ENCODE results near the gene RAB4B. TPM values are rescaled to one million over a fixed set of nuclear protein-coding genes. Genes with fewer than 3 reads are reported as not detected.
A peak's percentile ranks its signal among the peaks of the same experiment; 100 is the strongest.

Gene RAB4B
- total and polyA plus RNA-seq, 2 of the 13 experiments (the other 11 are each of a cell fraction or from before 2014, with no cell fraction given), result 3.3 to 5.4 TPM

DNA sequence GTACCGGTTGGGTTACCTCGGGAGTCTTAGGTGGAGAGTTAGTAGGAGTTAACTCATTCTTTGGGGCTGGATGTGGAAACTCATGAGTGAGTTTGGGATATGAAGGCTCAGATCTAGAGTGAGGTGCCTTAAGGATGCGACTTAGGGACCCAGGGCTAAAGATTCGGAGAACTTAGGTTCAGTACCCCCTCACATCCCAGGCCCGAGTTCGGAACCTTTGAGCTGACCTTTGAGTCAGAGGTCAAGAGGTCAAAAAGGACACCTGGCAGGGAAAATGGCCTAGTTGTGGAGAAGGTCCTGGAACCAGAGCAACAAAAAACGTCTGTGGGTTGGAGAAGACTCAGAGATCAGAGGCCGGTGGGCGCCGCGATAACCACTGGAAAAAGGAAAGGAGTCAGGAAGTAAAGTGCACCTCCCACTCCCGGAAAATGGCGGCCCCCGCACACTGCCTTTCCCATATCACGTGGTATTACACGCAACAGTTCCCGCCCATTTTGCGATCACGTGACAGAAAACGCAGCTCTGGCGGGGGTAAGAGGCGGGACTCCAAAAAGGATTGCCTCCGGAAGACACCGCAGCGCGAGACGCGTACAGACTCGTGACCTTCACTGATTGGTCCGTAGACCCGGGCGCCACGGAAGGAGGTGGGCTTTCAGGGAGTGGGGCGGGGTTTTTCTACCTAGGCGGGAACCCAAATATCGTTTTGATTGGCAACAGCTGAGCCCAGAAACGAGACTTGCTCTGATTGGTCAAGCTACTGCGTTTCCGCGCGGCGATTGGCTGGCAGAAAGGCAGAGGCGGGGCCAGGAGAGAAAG lies 27.8 kb upstream of the RAB4B start, which contains the start of gene ACTMAP (continued):
- TF ChIP-seq, protein P1, sequence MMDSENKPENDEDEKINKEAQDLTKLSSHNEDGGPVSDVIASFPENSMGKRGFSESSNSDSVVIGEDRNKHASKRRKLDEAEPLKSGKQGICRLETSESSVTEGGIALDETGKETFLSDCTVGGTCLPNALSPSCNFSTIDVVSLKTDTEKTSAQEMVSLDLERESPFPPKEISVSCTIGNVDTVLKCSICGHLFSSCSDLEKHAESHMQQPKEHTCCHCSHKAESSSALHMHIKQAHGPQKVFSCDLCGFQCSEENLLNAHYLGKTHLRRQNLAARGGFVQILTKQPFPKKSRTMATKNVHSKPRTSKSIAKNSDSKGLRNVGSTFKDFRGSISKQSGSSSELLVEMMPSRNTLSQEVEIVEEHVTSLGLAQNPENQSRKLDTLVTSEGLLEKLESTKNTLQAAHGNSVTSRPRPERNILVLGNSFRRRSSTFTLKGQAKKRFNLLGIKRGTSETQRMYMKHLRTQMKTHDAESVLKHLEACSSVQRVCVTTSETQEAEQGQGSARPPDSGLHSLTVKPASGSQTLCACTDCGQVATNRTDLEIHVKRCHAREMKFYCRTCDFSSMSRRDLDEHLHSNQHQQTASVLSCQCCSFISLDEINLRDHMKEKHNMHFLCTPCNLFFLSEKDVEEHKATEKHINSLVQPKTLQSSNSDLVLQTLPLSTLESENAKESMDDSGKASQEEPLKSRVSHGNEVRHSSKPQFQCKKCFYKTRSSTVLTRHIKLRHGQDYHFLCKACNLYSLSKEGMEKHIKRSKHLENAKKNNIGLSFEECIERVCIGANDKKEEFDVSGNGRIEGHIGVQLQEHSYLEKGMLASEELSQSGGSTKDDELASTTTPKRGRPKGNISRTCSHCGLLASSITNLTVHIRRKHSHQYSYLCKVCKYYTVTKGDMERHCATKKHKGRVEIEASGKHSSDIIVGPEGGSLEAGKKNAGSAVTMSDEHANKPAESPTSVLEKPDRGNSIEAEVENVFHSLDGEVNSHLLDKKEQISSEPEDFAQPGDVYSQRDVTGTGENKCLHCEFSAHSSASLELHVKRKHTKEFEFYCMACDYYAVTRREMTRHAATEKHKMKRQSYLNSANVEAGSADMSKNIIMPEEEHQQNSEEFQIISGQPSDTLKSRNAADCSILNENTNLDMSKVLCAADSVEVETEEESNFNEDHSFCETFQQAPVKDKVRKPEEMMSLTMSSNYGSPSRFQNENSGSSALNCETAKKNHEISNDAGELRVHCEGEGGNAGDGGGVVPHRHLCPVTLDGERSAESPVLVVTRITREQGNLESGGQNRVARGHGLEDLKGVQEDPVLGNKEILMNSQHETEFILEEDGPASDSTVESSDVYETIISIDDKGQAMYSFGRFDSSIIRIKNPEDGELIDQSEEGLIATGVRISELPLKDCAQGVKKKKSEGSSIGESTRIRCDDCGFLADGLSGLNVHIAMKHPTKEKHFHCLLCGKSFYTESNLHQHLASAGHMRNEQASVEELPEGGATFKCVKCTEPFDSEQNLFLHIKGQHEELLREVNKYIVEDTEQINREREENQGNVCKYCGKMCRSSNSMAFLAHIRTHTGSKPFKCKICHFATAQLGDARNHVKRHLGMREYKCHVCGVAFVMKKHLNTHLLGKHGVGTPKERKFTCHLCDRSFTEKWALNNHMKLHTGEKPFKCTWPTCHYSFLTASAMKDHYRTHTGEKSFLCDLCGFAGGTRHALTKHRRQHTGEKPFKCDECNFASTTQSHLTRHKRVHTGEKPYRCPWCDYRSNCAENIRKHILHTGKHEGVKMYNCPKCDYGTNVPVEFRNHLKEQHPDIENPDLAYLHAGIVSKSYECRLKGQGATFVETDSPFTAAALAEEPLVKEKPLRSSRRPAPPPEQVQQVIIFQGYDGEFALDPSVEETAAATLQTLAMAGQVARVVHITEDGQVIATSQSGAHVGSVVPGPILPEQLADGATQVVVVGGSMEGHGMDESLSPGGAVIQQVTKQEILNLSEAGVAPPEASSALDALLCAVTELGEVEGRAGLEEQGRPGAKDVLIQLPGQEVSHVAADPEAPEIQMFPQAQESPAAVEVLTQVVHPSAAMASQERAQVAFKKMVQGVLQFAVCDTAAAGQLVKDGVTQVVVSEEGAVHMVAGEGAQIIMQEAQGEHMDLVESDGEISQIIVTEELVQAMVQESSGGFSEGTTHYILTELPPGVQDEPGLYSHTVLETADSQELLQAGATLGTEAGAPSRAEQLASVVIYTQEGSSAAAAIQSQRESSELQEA (CRISPR knock-in tag; IDR thresholded peaks at IDR 0.05; ENCODE audit: not compliant biosample characterization), result no peak
- TF ChIP-seq, protein P2, sequence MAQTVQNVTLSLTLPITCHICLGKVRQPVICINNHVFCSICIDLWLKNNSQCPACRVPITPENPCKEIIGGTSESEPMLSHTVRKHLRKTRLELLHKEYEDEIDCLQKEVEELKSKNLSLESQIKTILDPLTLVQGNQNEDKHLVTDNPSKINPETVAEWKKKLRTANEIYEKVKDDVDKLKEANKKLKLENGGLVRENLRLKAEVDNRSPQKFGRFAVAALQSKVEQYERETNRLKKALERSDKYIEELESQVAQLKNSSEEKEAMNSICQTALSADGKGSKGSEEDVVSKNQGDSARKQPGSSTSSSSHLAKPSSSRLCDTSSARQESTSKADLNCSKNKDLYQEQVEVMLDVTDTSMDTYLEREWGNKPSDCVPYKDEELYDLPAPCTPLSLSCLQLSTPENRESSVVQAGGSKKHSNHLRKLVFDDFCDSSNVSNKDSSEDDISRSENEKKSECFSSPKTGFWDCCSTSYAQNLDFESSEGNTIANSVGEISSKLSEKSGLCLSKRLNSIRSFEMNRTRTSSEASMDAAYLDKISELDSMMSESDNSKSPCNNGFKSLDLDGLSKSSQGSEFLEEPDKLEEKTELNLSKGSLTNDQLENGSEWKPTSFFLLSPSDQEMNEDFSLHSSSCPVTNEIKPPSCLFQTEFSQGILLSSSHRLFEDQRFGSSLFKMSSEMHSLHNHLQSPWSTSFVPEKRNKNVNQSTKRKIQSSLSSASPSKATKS (CRISPR knock-in tag; IDR thresholded peaks at IDR 0.05), result 0 out of 2 replicates have a peak, but pooled peaks have one; percentile 31
- peak; percentile 87 for TF ChIP-seq ARNTL (CRISPR knock-in tag; IDR thresholded peaks at IDR 0.05)
- peak; percentile 17 for TF ChIP-seq ERF (CRISPR knock-in tag; IDR thresholded peaks at IDR 0.05)
- peak; percentile 82 for TF ChIP-seq BHLHE40 (IDR thresholded peaks at IDR 0.05; ENCODE audit: low read length)
- TF ChIP-seq ZNF761 (CRISPR knock-in tag; conservative IDR thresholded peaks at IDR 0.05), result 0 out of 2 replicates have a peak, but pooled peaks have one; percentile 54
- TF ChIP-seq PHF8 (CRISPR knock-in tag; IDR thresholded peaks at IDR 0.05), result peak; percentile 64
- peak; percentile 49; the same call in 1 of the 2 replicates for TF ChIP-seq RXRA (CRISPR knock-in tag; IDR thresholded peaks at IDR 0.05)
- TF ChIP-seq MXD4 (CRISPR knock-in tag; IDR thresholded peaks at IDR 0.05), result peak; percentile 77; the same call in 1 of the 2 replicates
- TF ChIP-seq ZNF792 (CRISPR knock-in tag; IDR thresholded peaks at IDR 0.05), result peak; percentile 75
- TF ChIP-seq SAP130 (CRISPR knock-in tag; IDR thresholded peaks at IDR 0.05; ENCODE audit: low read depth), result peak; percentile 88
- 0 out of 2 replicates have a peak, but pooled peaks have one; percentile 23 for TF ChIP-seq ZIK1 (CRISPR knock-in tag; IDR thresholded peaks at IDR 0.05; ENCODE audit: borderline replicate concordance, low read depth)
- TF ChIP-seq EZH2 (conservative IDR thresholded peaks at IDR 0.05; ENCODE audit: low read depth, low read length), result no peak
- no peak for TF ChIP-seq EP300 (IDR thresholded peaks at IDR 0.05; ENCODE audit: low read depth in 2 of 2, low read length in 2 of 2)
- TF ChIP-seq EP300 (CRISPR knock-in tag; IDR thresholded peaks at IDR 0.05; ENCODE audit: borderline replicate concordance), result 0 out of 2 replicates have a peak, but pooled peaks have one; percentile 12
- peak; percentile 59; the same call in 1 of the 2 replicates for TF ChIP-seq ETV5 (CRISPR knock-in tag; IDR thresholded peaks at IDR 0.05; ENCODE audit: borderline replicate concordance)
- no peak for TF ChIP-seq CBX2 (IDR thresholded peaks at IDR 0.05; ENCODE audit: low read depth, low read length)
- no peak for TF ChIP-seq CBX2 (CRISPR knock-in tag; IDR thresholded peaks at IDR 0.05; ENCODE audit: low read depth)
